ENCODE results near the gene TESK2.

DNA sequence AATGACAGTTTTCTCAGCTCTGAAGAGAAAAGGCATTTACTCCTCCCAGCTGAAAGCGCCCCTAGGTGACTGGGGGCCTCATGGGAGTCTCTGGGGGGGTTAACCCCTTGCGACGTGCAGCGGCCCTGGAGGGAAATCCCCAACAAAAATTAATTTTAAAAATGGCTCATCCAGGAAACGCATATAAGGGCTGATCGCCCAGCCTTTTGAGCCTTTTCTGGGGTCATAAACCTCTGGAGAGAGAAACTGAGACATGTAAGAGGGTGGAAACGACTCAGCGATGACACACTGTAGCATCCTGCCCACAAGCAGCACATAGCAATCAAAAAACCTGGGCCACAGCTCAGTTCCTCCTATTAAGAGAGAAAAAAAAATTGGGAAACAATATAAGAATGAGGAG lies 184.6 kb downstream of the TESK2 start:
- TF ChIP-seq, protein P1, sequence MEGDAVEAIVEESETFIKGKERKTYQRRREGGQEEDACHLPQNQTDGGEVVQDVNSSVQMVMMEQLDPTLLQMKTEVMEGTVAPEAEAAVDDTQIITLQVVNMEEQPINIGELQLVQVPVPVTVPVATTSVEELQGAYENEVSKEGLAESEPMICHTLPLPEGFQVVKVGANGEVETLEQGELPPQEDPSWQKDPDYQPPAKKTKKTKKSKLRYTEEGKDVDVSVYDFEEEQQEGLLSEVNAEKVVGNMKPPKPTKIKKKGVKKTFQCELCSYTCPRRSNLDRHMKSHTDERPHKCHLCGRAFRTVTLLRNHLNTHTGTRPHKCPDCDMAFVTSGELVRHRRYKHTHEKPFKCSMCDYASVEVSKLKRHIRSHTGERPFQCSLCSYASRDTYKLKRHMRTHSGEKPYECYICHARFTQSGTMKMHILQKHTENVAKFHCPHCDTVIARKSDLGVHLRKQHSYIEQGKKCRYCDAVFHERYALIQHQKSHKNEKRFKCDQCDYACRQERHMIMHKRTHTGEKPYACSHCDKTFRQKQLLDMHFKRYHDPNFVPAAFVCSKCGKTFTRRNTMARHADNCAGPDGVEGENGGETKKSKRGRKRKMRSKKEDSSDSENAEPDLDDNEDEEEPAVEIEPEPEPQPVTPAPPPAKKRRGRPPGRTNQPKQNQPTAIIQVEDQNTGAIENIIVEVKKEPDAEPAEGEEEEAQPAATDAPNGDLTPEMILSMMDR (IDR thresholded peaks at IDR 0.05; ENCODE audit: borderline replicate concordance, extremely low read depth, low read length, poor library complexity, severe bottlenecking): no peak
- no peak for TF ChIP-seq EZH2 (IDR thresholded peaks at IDR 0.05; ENCODE audit: borderline replicate concordance, low read depth, low read length, severe bottlenecking)
